Activated CD4-positive, CD25-positive, alpha-beta regulatory T cell treated with anti-CD3 and anti-CD28 coated beads, Interleukin-2, amount 50 U/mL, for 24 hours (primary cell): ENCODE results near the gene PRKX.
"Not testable (repeated sequence)": the region's sequence is repeated elsewhere in the genome, so short reads cannot be mapped to it uniquely, and the experiment has no call there.

Source experiments
- ATAC-seq, 2 donors: fragments of 150-1000 bp; cut with Tn5 transposase; one replicate each; pipeline ENCODE4 v1.10.0; 2021; ENCODE audit warnings: mild to moderate bottlenecking in 1 of 2, moderate library complexity in 1 of 2

PRKX gene

GRCh38 chrX:3707673-3708274 lies 5.7 kb downstream of the PRKX start:
- ATAC-seq = peak; percentile 23 to 52

- no peak for ATAC-seq
Observed at GRCh38 chrX:3706481-3706880, 7.0 kb downstream of the PRKX start.

GRCh38 chrX:3703251-3703650 lies 10.2 kb downstream of the PRKX start:
- ATAC-seq = not testable (repeated sequence)

- ATAC-seq = not testable (repeated sequence)
Observed at GRCh38 chrX:3702095-3702494, 11.4 kb downstream of the PRKX start.

GRCh38 chrX:3701445-3701928 lies 12.0 kb downstream of the PRKX start:
- ATAC-seq = not testable (repeated sequence)

GRCh38 chrX:3699821-3700381 lies 13.5 kb downstream of the PRKX start:
- ATAC-seq = peak in 1 of 2 donors; percentile 36

- ATAC-seq = no peak
Observed at GRCh38 chrX:3697701-3698279, 15.7 kb downstream of the PRKX start.

- ATAC-seq = no peak
Observed at GRCh38 chrX:3697220-3697684, 16.2 kb downstream of the PRKX start.

GRCh38 chrX:3695536-3695935 lies 17.9 kb downstream of the PRKX start:
- ATAC-seq = no peak

GRCh38 chrX:3690140-3690539 lies 23.3 kb downstream of the PRKX start:
- ATAC-seq = no peak

GRCh38 chrX:3683236-3683635 lies 30.2 kb downstream of the PRKX start:
- ATAC-seq = not testable (repeated sequence)

- ATAC-seq = no peak
Observed at GRCh38 chrX:3680459-3680858, 33.0 kb downstream of the PRKX start.

- no peak for ATAC-seq
Observed at GRCh38 chrX:3679669-3680068, 33.8 kb downstream of the PRKX start.

- ATAC-seq = no peak
Observed at GRCh38 chrX:3678328-3678727, 35.1 kb downstream of the PRKX start.

- no peak for ATAC-seq
Observed at GRCh38 chrX:3674881-3675280, 38.6 kb downstream of the PRKX start.

GRCh38 chrX:3669841-3670475 lies 43.5 kb downstream of the PRKX start:
- no peak for ATAC-seq

- ATAC-seq = no peak
Observed at GRCh38 chrX:3666975-3667374, 46.5 kb downstream of the PRKX start.

- ATAC-seq = no peak
Observed at GRCh38 chrX:3664921-3665320, 48.5 kb downstream of the PRKX start.

GRCh38 chrX:3663576-3664250 lies 49.7 kb downstream of the PRKX start:
- ATAC-seq = not testable (repeated sequence)

- ATAC-seq = no peak
Observed at GRCh38 chrX:3659761-3660160, 53.7 kb downstream of the PRKX start.

GRCh38 chrX:3655181-3655580 lies 58.3 kb downstream of the PRKX start:
- ATAC-seq = no peak

- no peak for ATAC-seq
Observed at GRCh38 chrX:3653111-3653510, 60.3 kb downstream of the PRKX start.

- ATAC-seq = no peak
Observed at GRCh38 chrX:3651277-3651676, 62.2 kb downstream of the PRKX start.
